HL-60 (cell line): ENCODE data around the gene TBC1D21.

Source experiments
- DNase-seq, 2 experiments: peaks; one replicate each; pipeline ENCODE4 v3.0.0-alpha.2; 2010 to 2020; ENCODE audit warnings: low read depth in 1 of 2, low spot score in 1 of 2
- H3K27ac ChIP-seq: fragments of 250-450 bp; sonication (Bioruptor Pico); replicated peaks from 2 replicates; pipeline ENCODE4 v1.5.1; 2020; ENCODE audit warnings: mild to moderate bottlenecking, moderate library complexity
- H3K27me3 ChIP-seq: fragments of 250-450 bp; sonication (Bioruptor Pico); 2 replicates; pipeline ENCODE4 v1.5.1; 2021; ENCODE audit warnings: mild to moderate bottlenecking, moderate library complexity; ENCODE audit not compliant: insufficient read depth, poor library complexity, severe bottlenecking
- H3K4me3 ChIP-seq: replicated peaks from 2 replicates; pipeline ENCODE4 v1.5.1; 2011; ENCODE audit warnings: mild to moderate bottlenecking, control low read depth, low read length; ENCODE audit not compliant: insufficient read depth
- GABPA ChIP-seq: IDR thresholded peaks from 2 replicates; pipeline ENCODE4 v1.6.1; 2012; ENCODE audit warnings: low read depth
- POLR2AphosphoS5 ChIP-seq: IDR thresholded peaks from 2 replicates; pipeline ENCODE4 v1.6.1; 2012; ENCODE audit warnings: low read depth
- SPI1 ChIP-seq: IDR thresholded peaks from 2 replicates; pipeline ENCODE4 v1.6.1; 2012; ENCODE audit warnings: low read depth, mild to moderate bottlenecking, borderline replicate concordance
- TF ChIP-seq, protein P1 (sequence below): IDR thresholded peaks from 2 replicates; pipeline ENCODE4 v1.6.1; 2012; ENCODE audit warnings: low read depth; ENCODE audit not compliant: insufficient replicate concordance
- TF ChIP-seq, protein P2 (sequence below): IDR thresholded peaks from one replicate; pipeline ENCODE4 v1.5.1; 2011; ENCODE audit warnings: low read length, control low read depth, inconsistent platforms; ENCODE audit not compliant: insufficient read depth

TBC1D21 gene

DNA sequence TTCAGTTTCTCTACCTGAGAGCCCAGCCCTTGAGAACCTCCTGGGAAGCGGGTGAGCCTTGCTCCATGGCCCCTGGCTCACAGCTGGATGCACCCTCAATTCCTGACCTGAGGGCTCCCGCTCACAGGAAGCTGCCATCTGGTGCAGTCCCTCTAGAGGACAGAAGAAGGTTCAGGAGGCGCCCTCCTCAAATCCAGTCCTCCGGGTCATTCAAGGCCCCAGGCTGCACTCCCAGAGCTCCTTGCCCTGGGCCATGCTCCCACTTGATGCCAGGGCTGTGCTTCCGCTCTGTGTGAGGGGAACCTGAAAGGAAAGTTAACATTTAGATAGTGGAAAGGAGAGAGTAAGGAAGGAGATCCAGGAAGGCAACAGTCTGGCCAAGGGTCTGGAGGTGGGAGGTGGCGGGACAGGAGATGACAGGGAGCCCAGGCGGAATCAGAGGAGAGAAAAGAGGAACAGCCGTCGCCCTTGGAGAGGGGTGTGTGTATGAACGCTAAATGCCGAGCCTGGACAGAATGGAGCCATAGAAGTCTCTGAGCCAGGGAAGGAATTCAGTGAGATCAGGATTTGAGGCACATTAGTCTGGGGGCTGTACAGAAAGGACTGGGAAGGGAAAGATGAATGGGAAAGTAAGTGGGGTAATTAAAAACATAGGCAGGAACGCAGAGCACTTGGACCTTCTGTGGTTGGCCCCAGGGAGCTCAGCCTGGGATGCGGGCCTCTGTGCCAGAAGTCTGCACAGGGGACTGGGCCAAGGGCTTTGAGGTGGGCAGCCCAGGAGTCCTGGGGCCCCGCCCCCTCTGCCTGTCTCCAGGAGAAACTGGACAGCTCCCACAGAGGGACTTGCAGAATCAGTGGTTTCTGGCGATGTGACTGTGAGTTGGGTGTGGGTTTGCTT lies 26.1 kb downstream of the TBC1D21 start:
- no peaks in the 10 kb centered on the region for H3K27me3 ChIP-seq
- no peak overlapping the region for H3K27ac ChIP-seq
- H3K4me3 ChIP-seq = no peak overlapping the region
- TF ChIP-seq, protein P1, sequence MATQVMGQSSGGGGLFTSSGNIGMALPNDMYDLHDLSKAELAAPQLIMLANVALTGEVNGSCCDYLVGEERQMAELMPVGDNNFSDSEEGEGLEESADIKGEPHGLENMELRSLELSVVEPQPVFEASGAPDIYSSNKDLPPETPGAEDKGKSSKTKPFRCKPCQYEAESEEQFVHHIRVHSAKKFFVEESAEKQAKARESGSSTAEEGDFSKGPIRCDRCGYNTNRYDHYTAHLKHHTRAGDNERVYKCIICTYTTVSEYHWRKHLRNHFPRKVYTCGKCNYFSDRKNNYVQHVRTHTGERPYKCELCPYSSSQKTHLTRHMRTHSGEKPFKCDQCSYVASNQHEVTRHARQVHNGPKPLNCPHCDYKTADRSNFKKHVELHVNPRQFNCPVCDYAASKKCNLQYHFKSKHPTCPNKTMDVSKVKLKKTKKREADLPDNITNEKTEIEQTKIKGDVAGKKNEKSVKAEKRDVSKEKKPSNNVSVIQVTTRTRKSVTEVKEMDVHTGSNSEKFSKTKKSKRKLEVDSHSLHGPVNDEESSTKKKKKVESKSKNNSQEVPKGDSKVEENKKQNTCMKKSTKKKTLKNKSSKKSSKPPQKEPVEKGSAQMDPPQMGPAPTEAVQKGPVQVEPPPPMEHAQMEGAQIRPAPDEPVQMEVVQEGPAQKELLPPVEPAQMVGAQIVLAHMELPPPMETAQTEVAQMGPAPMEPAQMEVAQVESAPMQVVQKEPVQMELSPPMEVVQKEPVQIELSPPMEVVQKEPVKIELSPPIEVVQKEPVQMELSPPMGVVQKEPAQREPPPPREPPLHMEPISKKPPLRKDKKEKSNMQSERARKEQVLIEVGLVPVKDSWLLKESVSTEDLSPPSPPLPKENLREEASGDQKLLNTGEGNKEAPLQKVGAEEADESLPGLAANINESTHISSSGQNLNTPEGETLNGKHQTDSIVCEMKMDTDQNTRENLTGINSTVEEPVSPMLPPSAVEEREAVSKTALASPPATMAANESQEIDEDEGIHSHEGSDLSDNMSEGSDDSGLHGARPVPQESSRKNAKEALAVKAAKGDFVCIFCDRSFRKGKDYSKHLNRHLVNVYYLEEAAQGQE = no peak
- no peak for TF ChIP-seq POLR2AphosphoS5
- TF ChIP-seq, protein P2, sequence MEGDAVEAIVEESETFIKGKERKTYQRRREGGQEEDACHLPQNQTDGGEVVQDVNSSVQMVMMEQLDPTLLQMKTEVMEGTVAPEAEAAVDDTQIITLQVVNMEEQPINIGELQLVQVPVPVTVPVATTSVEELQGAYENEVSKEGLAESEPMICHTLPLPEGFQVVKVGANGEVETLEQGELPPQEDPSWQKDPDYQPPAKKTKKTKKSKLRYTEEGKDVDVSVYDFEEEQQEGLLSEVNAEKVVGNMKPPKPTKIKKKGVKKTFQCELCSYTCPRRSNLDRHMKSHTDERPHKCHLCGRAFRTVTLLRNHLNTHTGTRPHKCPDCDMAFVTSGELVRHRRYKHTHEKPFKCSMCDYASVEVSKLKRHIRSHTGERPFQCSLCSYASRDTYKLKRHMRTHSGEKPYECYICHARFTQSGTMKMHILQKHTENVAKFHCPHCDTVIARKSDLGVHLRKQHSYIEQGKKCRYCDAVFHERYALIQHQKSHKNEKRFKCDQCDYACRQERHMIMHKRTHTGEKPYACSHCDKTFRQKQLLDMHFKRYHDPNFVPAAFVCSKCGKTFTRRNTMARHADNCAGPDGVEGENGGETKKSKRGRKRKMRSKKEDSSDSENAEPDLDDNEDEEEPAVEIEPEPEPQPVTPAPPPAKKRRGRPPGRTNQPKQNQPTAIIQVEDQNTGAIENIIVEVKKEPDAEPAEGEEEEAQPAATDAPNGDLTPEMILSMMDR = no peak
- TF ChIP-seq GABPA = no peak
- TF ChIP-seq SPI1 = peak; percentile 74
- no peak for DNase-seq

DNA sequence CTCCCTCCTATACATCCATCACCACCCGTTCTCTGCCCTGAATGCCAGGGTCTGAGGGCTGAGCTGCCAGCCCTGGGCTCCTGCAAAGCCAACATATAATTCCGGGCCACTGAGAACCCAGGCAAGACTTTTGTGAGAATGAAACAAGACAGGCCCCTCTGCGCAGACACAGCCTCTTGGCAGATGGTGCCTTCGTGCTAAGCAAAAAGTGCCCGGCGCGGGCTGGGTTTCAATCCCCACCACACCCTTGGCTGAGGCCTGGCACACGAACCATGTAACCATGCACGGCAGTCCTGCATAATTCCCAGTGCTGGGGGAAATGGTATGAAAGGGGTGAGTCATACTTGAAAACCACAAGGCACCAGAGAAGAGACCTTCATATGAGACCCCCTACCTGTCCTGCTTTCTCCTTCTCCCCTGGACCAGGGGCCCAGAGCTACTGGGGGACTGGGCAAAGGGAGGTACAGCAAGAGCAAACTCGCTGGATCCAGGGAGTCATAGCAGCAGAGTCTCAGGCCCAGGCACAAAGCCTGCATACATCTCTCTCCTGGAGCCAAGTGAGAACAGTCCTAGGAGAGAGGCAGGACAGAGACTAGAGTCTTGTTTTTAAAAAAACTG lies 26.8 kb downstream of the TBC1D21 start:
- no peak for DNase-seq
- Histone ChIP-seq H3K27me3 (no peaks in the 10 kb centered on the region), H3K27ac (no peak overlapping the region), H3K4me3 (no peak overlapping the region)
- TF ChIP-seq GABPA = no peak
- TF ChIP-seq SPI1 = no peak

DNA sequence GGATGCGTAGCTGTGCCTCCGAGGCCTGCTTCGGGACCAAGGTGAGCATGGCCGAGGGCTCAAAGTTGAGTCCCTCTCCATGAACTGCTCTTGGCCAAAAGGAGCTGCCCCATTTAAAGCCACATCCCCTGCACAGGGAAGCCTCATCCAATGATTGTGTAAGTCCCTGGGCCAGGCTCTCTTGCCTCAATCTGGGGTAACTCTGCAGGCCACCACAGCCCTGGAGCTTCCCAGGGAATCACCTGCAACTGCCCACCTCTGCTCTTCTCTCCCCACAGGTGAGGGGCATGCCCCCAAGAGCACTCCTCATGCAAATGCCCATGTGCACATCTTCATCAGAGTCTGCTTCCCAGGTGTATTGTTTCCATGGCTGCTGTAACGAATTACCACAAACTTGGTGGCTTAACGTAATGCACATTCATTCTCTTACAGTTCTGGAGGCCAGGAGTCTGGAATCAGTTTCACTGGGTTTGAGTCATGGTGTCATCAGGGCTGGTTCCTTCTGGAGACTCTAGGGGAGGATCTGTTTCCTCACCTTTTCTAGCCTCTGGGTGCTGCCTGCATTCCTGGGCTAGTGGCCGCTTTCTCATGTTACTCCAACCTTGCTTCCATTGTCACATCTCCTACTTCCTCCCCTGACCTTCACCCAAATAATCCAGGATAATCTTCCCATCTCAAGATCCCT lies 27.9 kb downstream of the TBC1D21 start:
- Histone ChIP-seq H3K27me3 (no peaks in the 10 kb centered on the region), H3K4me3 (no peak overlapping the region), H3K27ac (no peak overlapping the region)
- TF ChIP-seq, protein P1 = no peak
- TF ChIP-seq, protein P2 = no peak
- TF ChIP-seq GABPA = no peak
- TF ChIP-seq SPI1 = no peak
- no peak for TF ChIP-seq POLR2AphosphoS5
- no peak for DNase-seq
